SH-SY5Y (cell line): Measurements from ENCODE around the gene GPC3.

Source experiments
- GATA2 ChIP-seq: IDR thresholded peaks from 2 replicates; pipeline ENCODE4 v1.6.1; 2011; ENCODE audit warnings: mild to moderate bottlenecking, low read depth, low read length
- GATA3 ChIP-seq: IDR thresholded peaks from 2 replicates; pipeline ENCODE4 v1.6.1; 2011; ENCODE audit warnings: low read depth, mild to moderate bottlenecking, low read length, moderate library complexity

- TF ChIP-seq GATA2: no peak
- TF ChIP-seq GATA3: no peak
Measured at GRCh38 chrX:133598601-133599335, 386.6 kb downstream of the GPC3 start.
